ENCODE results near the gene ACOX1.

DNA sequence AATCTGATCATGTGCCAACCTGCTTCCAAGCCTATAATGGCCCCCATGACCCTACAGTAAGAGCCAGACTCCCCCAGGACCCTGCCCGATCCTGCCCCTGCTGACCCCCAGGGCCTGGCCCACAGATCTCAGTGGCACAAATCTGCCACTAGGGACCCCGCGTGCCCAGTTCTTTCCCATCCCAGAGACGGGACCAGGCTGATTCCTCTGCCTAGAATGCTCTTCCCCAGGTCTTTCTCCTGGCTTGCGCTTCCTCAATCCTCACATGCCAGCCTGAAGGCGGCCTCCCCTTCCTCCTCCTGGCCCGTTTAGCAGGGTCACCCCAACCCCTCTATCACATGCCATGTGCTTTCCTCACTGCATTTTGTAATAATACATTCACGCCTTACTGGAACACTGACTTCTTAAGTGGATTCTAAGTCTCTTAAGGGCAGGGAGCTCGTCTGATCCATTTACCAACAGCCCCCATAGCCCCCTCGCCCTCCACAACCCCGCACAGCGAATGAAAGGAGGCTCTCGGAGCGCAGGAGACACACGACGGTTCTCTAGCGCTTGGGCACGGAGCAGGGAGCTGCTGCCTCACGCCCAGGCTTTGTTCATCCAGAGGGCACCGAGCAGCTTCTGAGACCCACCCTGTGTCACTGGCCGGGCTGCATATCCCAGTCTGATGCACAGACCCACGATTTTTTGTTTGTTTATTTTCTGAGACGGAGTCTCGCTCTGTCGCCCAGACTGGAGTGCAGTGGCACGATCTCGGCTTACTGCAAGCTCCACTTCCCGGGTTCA, 83.4 kb downstream of the ACOX1 start:
- no peak for TF ChIP-seq EP300 (IDR thresholded peaks at IDR 0.05)
- TF ChIP-seq, protein P1, sequence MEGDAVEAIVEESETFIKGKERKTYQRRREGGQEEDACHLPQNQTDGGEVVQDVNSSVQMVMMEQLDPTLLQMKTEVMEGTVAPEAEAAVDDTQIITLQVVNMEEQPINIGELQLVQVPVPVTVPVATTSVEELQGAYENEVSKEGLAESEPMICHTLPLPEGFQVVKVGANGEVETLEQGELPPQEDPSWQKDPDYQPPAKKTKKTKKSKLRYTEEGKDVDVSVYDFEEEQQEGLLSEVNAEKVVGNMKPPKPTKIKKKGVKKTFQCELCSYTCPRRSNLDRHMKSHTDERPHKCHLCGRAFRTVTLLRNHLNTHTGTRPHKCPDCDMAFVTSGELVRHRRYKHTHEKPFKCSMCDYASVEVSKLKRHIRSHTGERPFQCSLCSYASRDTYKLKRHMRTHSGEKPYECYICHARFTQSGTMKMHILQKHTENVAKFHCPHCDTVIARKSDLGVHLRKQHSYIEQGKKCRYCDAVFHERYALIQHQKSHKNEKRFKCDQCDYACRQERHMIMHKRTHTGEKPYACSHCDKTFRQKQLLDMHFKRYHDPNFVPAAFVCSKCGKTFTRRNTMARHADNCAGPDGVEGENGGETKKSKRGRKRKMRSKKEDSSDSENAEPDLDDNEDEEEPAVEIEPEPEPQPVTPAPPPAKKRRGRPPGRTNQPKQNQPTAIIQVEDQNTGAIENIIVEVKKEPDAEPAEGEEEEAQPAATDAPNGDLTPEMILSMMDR (IDR thresholded peaks at IDR 0.05) = peak in 2 of 3 donors; percentile 18 to 29
- no peak for TF ChIP-seq POLR2A (IDR thresholded peaks at IDR 0.05)
